Kidney (tissue), 14 donors: ENCODE measurements around the gene GLCCI1. TPM values are rescaled to one million over a fixed set of nuclear protein-coding genes. Genes with fewer than 3 reads are reported as not detected.

Source experiments
- DNase-seq, 5 donors: peaks; one replicate each; pipeline ENCODE4 v3.0.0-alpha.2; 2013 to 2020
- FAIRE-seq: peaks from 2 replicates; lab custom pipeline; 2012; peaks lifted over from hg19 to GRCh38; lab: Jason Lieb, UNC
- H3K27ac ChIP-seq, 2 donors: one replicate each; pipeline ENCODE4 v1.7.0; 2013; ENCODE audit warnings: low read depth in 2 of 2, low read length in 2 of 2, inconsistent platforms in 1 of 2
- H3K27me3 ChIP-seq: one replicate; pipeline ENCODE4 v1.7.1; 2013; ENCODE audit warnings: low read length, inconsistent platforms; ENCODE audit not compliant: control insufficient read depth, insufficient read depth
- H3K36me3 ChIP-seq, 3 donors: one replicate each; pipeline versions ENCODE4 v1.7.0 to v1.7.1; 2013; ENCODE audit warnings: low read length in 3 of 3, control low read depth in 1 of 3, inconsistent platforms in 1 of 3; ENCODE audit not compliant: insufficient read depth in 3 of 3, control insufficient read depth in 2 of 3
- H3K4me1 ChIP-seq, 3 donors: one replicate each; pipeline versions ENCODE4 v1.7.0 to v1.7.1; 2013; ENCODE audit warnings: low read length in 3 of 3, inconsistent platforms in 1 of 3, low read depth in 1 of 3; ENCODE audit not compliant: control insufficient read depth in 2 of 3, insufficient read depth in 2 of 3
- H3K4me3 ChIP-seq, 3 donors: one replicate each; pipeline versions ENCODE4 v1.7.0 to v1.8.1; 2013; ENCODE audit warnings: low read length in 3 of 3, control low read depth in 1 of 3, inconsistent platforms in 1 of 3
- H3K9ac ChIP-seq, 3 donors: one replicate each; pipeline versions ENCODE4 v1.7.0 to v1.7.1; 2013; ENCODE audit warnings: low read length in 3 of 3, control low read depth in 1 of 3, inconsistent platforms in 1 of 3
- H3K9me3 ChIP-seq, 3 donors: one replicate each; pipeline versions ENCODE4 v1.7.0 to v1.7.1; 2013; ENCODE audit warnings: low read length in 3 of 3, control low read depth in 1 of 3, inconsistent platforms in 1 of 3; ENCODE audit not compliant: control insufficient read depth in 2 of 3, insufficient read depth in 1 of 3
- CTCF ChIP-seq: IDR thresholded peaks from 3 replicates; pipeline ENCODE4 v1.5.1; 2012; ENCODE audit warnings: mild to moderate bottlenecking, moderate library complexity, borderline replicate concordance; ENCODE audit not compliant: insufficient read depth; ENCODE audit errors: extremely low read depth
- intact Hi-C: fragments of 100-400 bp; cut with DNase I; formaldehyde crosslinking; loops from one replicate; pipeline ENCODE4 v1.11.1; 2022
- polyA plus RNA-seq: library from polyadenylated mRNA; stranded (reverse); fragments of 350-450 nt; fragmentation: Illumina TruSeq; extraction: RNeasy Lipid Tissue Mini Kit (QIAGEN cat#74804); gene quantifications from one replicate; pipeline ENCODE4 v1.2.3, GENCODE V29; 2014; ENCODE audit warnings: low read depth, low replicate concordance; ENCODE audit not compliant: insufficient read depth
- total RNA-seq: library from RNA; stranded (reverse); fragmentation: NEBNext Ultra II Directional; extraction: Animal tissue kit (Norgen Biotek cat#: 25700); gene quantifications from one replicate; pipeline ENCODE4 v1.2.1, GENCODE V29; 2021
- donor health status: control.
- donor health status: control.
- donor health status: control.
- donor health status: control.
- donor health status: control.
- donor health status: DM: yes; HTN: yes; CAD: no.
- donor health status: Normal renal cell carcinoma (clear cell type).

GLCCI1 gene
- total and polyA plus RNA-seq, 2 donors from 2014 or later = 3.0 to 25.2 TPM

GRCh38 chr7:8136051-8136730 is 167.6 kb downstream of the GLCCI1 start:
- Histone ChIP-seq H3K9me3 (no peaks in the 10 kb centered on the region), H3K27ac (peak overlapping the region; percentile 63 to 66), H3K27me3 (no peaks in the 10 kb centered on the region), H3K9ac (no peak overlapping the region), H3K36me3 (peaks cover 0 to 14% (median 2%) of the 10 kb centered on the region in 3 donors), H3K4me1 (peaks cover 3 to 40% (median 14%) of the 10 kb centered on the region in 3 donors), H3K4me3 (no peak overlapping the region)
- no peak for TF ChIP-seq CTCF
- intact Hi-C loops = no loop called here
- FAIRE-seq = no peak
- DNase-seq = peak in 2 of 5 donors; percentile 39 to 42
